Kidney (tissue), 14 donors: ENCODE measurements around the gene CNOT8. TPM values are rescaled to one million over a fixed set of nuclear protein-coding genes. Genes with fewer than 3 reads are reported as not detected.

Experiments used
- DNase-seq, 5 donors: peaks; one replicate each; pipeline ENCODE4 v3.0.0-alpha.2; 2013 to 2020
- FAIRE-seq: peaks from 2 replicates; lab custom pipeline; 2012; peaks lifted over from hg19 to GRCh38; lab: Jason Lieb, UNC
- H3K27ac ChIP-seq, 2 donors: one replicate each; pipeline ENCODE4 v1.7.0; 2013; ENCODE audit warnings: low read depth in 2 of 2, low read length in 2 of 2, inconsistent platforms in 1 of 2
- H3K27me3 ChIP-seq: one replicate; pipeline ENCODE4 v1.7.1; 2013; ENCODE audit warnings: low read length, inconsistent platforms; ENCODE audit not compliant: control insufficient read depth, insufficient read depth
- H3K36me3 ChIP-seq, 3 donors: one replicate each; pipeline versions ENCODE4 v1.7.0 to v1.7.1; 2013; ENCODE audit warnings: low read length in 3 of 3, control low read depth in 1 of 3, inconsistent platforms in 1 of 3; ENCODE audit not compliant: insufficient read depth in 3 of 3, control insufficient read depth in 2 of 3
- H3K4me1 ChIP-seq, 3 donors: one replicate each; pipeline versions ENCODE4 v1.7.0 to v1.7.1; 2013; ENCODE audit warnings: low read length in 3 of 3, inconsistent platforms in 1 of 3, low read depth in 1 of 3; ENCODE audit not compliant: control insufficient read depth in 2 of 3, insufficient read depth in 2 of 3
- H3K4me3 ChIP-seq, 3 donors: one replicate each; pipeline versions ENCODE4 v1.7.0 to v1.8.1; 2013; ENCODE audit warnings: low read length in 3 of 3, control low read depth in 1 of 3, inconsistent platforms in 1 of 3
- H3K9ac ChIP-seq, 3 donors: one replicate each; pipeline versions ENCODE4 v1.7.0 to v1.7.1; 2013; ENCODE audit warnings: low read length in 3 of 3, control low read depth in 1 of 3, inconsistent platforms in 1 of 3
- H3K9me3 ChIP-seq, 3 donors: one replicate each; pipeline versions ENCODE4 v1.7.0 to v1.7.1; 2013; ENCODE audit warnings: low read length in 3 of 3, control low read depth in 1 of 3, inconsistent platforms in 1 of 3; ENCODE audit not compliant: control insufficient read depth in 2 of 3, insufficient read depth in 1 of 3
- CTCF ChIP-seq: IDR thresholded peaks from 3 replicates; pipeline ENCODE4 v1.5.1; 2012; ENCODE audit warnings: mild to moderate bottlenecking, moderate library complexity, borderline replicate concordance; ENCODE audit not compliant: insufficient read depth; ENCODE audit errors: extremely low read depth
- intact Hi-C: fragments of 100-400 bp; cut with DNase I; formaldehyde crosslinking; loops from one replicate; pipeline ENCODE4 v1.11.1; 2022
- polyA plus RNA-seq: library from polyadenylated mRNA; stranded (reverse); fragments of 350-450 nt; fragmentation: Illumina TruSeq; extraction: RNeasy Lipid Tissue Mini Kit (QIAGEN cat#74804); gene quantifications from one replicate; pipeline ENCODE4 v1.2.3, GENCODE V29; 2014; ENCODE audit warnings: low read depth, low replicate concordance; ENCODE audit not compliant: insufficient read depth
- total RNA-seq: library from RNA; stranded (reverse); fragmentation: NEBNext Ultra II Directional; extraction: Animal tissue kit (Norgen Biotek cat#: 25700); gene quantifications from one replicate; pipeline ENCODE4 v1.2.1, GENCODE V29; 2021
- donor health status: control.
- donor health status: control.
- donor health status: control.
- donor health status: control.
- donor health status: control.
- donor health status: DM: yes; HTN: yes; CAD: no.
- donor health status: Normal renal cell carcinoma (clear cell type).

Gene CNOT8
- total and polyA plus RNA-seq, 2 donors from 2014 or later: 28.4 to 40.4 TPM

- no peaks in the 10 kb centered on the region for H3K27me3 ChIP-seq
Observed at GRCh38 chr5:154829181-154829588, 29.2 kb upstream of the CNOT8 start.

GRCh38 chr5:154829589-154830218, 28.7 kb upstream of the CNOT8 start:
- no peaks in the 10 kb centered on the region for H3K9me3 ChIP-seq
- H3K4me1 ChIP-seq: peaks cover 0 to 1% (median 0%) of the 10 kb centered on the region in 3 donors
- H3K4me3 ChIP-seq: no peak overlapping the region
- intact Hi-C loops: no loop called here
- peaks cover 2 to 21% (median 5%) of the 10 kb centered on the region in 3 donors for H3K36me3 ChIP-seq
- no peak for FAIRE-seq
- no peaks in the 10 kb centered on the region for H3K27me3 ChIP-seq
- no peak for DNase-seq
- no peak overlapping the region for H3K9ac ChIP-seq
- H3K27ac ChIP-seq: no peak overlapping the region
- TF ChIP-seq CTCF: no peak

More at GRCh38 chr5:154829181-154829588, 29.2 kb upstream of the CNOT8 start:
- H3K9me3 ChIP-seq: no peaks in the 10 kb centered on the region
- no peak overlapping the region for H3K4me3 ChIP-seq
- no peak overlapping the region for H3K27ac ChIP-seq
- no peaks in the 10 kb centered on the region for H3K4me1 ChIP-seq
- peaks cover 2 to 21% (median 5%) of the 10 kb centered on the region in 3 donors for H3K36me3 ChIP-seq
- no peak for TF ChIP-seq CTCF
- intact Hi-C loops: no loop called here
- FAIRE-seq (no peak), DNase-seq (no peak)
- H3K9ac ChIP-seq: no peak overlapping the region

- Histone ChIP-seq H3K36me3 (peaks cover 2 to 22% (median 5%) of the 10 kb centered on the region in 3 donors), H3K27ac (no peak overlapping the region), H3K4me1 (peaks cover 0 to 6% (median 0%) of the 10 kb centered on the region in 3 donors), H3K4me3 (no peak overlapping the region), H3K27me3 (no peaks in the 10 kb centered on the region), H3K9me3 (no peaks in the 10 kb centered on the region), H3K9ac (no peak overlapping the region)
- FAIRE-seq (no peak), DNase-seq (no peak)
- intact Hi-C loops: no loop called here
- no peak for TF ChIP-seq CTCF
Observed at GRCh38 chr5:154830219-154830595, 28.2 kb upstream of the CNOT8 start.
